Stimulated activated CD4-positive, alpha-beta T cell treated with anti-CD3 and anti-CD28 coated beads, Interleukin-4, amount 100 ng/mL, for 48 hours (primary cell): Measurements from ENCODE around the gene RGPD8.
"Not testable (repeated sequence)": the region's sequence is repeated elsewhere in the genome, so short reads cannot be mapped to it uniquely, and the experiment has no call there.

Source experiments
- DNase-seq, 2 donors: peaks; one replicate each; pipeline ENCODE4 v3.0.0-alpha.2; 2020; ENCODE audit warnings: low read depth in 2 of 2

Gene RGPD8

DNA sequence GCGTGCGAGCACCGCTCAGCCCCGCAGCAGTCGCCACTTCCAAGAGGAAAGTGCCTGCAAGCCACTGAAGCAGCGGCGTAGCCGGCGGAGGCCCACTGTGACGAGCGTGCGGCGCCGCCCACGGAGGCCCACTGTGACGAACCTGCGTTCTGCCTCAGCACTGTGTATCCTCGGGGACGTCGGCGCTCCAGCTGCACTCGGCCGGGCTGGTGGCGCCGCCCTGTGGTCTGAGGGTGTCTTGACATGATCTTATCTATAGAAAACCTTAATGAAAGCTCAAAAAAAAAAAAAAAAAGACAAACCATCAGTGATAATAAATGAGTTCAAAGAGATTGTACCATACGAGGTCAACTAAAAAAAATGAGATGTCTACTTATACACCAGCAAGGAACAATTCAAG, at the start of gene RGPD8:
Gene RGPD8, minus strand, starts transcription at position 166 of the 400 bp plus-strand sequence. CDS start 192 bp downstream, outside the sequence.
- peak; percentile 77 to 78 for DNase-seq

DNA sequence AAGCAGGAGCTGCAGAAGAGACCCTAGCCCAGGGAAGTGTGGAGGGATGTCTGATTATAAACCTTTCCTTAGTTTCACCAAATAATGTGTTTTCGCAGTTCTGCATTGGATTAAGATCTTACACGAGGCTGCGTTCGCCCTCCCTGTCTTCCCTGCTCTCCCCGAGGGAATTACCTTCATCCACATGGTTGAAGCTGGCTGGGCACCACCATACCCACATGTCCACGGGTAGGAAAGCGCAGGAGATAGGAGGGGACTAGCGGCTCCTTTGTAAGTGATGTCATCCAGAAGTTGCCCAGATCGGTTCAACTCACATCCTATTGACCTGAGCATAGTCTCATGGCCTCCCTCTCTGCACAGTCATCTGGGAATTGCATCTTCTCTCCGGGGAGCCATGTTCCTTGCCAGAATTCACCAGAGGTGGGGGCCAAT, 49.6 kb upstream of the RGPD8 start:
- no peak for DNase-seq

DNA sequence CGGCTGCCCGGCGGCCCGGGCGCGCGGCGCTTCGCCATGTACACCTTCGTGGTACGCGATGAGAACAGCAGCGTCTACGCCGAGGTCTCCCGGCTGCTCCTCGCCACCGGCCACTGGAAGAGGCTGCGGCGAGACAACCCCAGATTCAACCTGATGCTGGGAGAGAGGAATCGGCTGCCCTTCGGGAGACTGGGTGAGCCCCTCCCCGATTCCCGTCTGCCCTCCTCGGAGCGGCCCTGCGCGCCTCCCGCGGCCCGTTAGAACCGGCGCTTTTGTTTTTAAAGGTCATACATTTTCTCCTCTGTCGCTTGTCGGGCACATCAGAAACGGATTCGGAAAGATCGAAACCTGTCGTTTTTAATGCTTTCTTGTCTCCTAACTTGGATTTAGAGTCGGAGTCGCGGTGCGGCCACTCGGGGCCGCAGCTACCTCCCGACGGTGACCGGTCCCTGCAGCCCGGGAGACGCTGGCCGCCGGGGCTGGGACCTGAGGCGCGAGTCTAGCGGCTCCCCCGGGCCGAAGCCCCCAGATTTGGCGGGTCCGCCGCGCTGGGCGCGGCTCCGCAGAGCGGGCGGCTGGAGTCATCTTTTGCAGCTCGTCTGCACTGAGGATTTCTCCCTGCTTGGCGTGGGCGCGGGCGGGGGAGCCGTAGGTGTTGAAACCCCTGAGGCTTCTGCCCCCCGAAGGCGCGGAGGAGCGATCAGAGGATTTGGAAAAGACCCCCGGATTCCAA, 49.0 kb upstream of the RGPD8 start:
- peak in 1 of 2 donors; percentile 24 for DNase-seq

GRCh38 chr2:112481528-112482233, 48.2 kb upstream of the RGPD8 start, which contains the start of gene TTL:
TSS of gene TTL (plus strand) at chr2:112482156. CDS start at chr2:112482345, 189 bp downstream.
- DNase-seq, result peak; percentile 61 to 71

DNA sequence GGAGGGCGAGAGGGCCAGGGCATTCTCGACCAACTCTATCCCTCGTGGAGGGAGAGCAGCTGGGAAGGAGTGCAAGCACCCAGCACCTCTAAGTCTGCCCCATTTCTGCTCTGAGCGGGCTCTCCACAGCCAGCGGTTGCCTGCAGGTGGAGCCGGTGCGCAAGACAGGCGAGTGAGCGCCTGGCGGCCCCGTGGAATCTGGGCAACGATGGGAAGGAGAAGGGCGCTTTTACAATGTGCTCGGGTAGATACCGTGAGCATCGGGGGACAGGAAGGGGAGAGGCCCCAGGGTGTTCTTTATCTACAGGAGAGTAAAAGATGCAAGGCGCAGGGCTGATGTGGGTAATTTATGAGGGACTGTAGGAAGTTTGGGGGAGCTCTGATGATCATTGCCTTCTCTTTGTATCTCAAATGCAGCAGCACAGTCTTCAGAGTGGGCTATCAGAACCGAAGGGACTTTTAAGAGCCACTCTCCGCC, 47.6 kb upstream of the RGPD8 start:
- peak; percentile 75 to 83 for DNase-seq

GRCh38 chr2:112480530-112481049, 47.1 kb upstream of the RGPD8 start:
- DNase-seq, result peak in 1 of 2 donors; percentile 6

GRCh38 chr2:112476434-112476833, 43.0 kb upstream of the RGPD8 start:
- no peak for DNase-seq

DNA sequence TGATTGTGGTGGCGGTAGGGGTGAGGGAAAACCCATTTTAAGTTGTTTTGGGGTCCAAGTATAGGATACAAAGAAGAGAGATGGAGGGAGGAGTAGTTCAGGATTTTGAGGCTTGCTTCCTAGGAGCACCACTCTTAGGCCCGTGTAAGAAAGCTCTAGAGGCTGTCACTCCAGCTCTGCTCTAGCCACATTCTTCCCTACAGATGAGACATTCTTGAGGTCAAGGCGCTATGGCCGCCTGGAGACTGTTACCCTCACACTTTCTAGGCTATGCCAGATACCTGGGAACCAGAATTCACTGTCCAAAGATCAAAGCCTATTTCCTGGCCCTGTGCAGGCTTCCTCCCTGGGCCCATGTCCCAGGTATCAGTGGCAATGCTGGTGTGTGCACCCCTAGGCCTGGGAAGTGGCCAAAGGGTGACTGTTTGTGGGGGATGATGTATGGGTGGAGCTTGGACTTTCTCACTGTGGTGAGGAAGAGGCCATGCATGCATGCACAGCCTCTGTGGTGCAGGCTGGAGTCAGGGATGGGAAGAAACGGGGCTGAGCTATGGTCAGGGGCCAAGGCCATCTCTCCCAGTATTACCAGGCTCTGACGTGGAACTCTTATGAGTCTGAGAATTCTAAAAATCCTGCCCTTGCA, 41.5 kb upstream of the RGPD8 start:
- no peak for DNase-seq

DNA sequence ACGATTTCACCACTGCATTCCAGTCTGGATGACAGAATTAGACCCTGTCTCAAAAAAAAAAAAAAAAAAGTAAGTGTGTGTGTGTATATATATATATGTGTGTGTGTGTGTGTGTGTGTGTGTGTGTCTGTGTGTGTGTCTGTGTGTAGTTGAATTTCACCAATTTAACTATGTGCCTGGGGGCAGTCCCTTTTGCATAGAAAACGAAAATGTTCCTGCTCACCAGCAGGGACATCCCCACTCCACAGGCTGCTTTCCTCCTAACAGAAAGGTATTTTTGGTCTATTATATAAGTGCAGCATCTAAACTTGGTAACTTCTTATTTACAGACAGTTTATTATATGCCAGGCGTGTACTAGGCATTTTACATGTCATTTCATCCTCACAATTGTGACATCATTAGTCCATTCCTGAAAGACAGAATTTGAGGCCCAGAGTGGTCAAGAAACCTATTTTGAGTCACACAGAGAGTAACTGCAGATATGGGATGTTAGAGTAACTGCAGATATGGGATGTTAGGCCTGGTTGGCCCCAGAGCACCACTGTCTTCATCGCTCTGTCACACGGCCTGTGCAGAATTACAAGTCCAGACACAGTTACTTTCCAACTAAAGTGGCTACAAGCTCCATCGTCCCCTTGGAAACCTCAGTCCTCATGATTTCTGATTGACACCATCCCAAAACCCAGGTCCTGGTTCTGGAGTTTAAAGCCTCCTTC, 39.3 kb upstream of the RGPD8 start:
- no peak for DNase-seq

- no peak for DNase-seq
Observed at GRCh38 chr2:112465382-112465781, 31.9 kb upstream of the RGPD8 start.

- DNase-seq, result no peak
Observed at GRCh38 chr2:112463256-112463655, 29.8 kb upstream of the RGPD8 start.

- DNase-seq, result no peak
Observed at GRCh38 chr2:112462178-112462577, 28.7 kb upstream of the RGPD8 start.

DNA sequence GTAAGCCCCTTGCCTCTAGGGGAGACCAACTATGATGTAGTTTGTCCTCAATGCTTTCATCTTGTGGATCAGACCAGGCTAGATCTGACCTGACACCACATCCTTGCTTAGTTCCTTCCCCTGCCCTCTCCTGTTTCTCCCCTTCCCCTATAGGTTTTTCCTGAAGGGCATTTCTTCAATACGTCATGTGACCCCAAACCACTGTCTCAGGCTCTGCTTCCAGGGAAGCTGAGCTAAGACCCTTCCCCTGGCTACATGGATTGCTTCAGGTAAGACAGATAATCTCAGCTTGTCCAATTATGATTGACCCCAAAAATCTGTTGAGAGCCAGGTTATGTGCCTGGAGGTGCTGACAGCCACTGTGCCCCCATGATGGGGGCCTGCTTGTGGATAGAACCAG, 25.9 kb upstream of the RGPD8 start:
- no peak for DNase-seq

DNA sequence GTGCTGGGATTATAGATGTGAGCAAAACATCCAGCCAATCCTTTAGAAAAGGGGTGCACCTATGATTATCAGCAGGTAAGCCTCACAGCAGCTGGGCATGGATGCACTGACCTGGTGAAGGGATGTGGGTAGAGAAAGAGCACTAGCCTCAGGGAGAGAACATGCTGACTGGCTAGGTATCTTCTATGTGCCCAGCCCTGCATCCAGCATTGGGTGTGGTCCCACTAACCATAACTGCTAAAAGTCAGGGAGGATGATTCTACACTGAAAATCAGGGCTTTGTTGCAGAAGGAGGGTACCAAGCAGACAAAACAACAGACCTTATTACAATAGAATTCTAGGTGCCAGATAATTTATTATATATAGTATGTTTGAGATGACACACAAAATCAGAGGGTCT, 21.1 kb upstream of the RGPD8 start:
- DNase-seq, result no peak

- DNase-seq, result no peak
Observed at GRCh38 chr2:112451317-112451716, 17.9 kb upstream of the RGPD8 start.

DNA sequence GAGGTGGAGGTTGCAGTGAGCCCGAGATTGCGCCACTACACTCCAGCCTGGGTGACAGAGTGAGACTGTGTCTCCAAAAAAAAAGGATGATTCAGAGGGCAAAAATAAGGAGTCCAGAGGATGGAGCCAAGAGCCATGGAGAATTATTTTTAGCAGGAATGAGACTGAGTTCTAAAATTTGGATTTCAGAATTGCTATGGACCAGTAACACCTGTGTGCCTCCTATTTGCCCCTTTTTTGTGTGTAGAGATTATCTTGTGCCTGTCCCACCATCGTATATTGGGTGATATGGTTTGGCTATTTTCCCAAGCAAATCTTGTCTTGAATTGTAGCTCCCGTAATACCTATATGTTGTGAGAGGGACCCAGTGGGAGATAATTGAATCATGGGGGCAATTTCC, 16.4 kb upstream of the RGPD8 start:
- DNase-seq, result no peak

DNA sequence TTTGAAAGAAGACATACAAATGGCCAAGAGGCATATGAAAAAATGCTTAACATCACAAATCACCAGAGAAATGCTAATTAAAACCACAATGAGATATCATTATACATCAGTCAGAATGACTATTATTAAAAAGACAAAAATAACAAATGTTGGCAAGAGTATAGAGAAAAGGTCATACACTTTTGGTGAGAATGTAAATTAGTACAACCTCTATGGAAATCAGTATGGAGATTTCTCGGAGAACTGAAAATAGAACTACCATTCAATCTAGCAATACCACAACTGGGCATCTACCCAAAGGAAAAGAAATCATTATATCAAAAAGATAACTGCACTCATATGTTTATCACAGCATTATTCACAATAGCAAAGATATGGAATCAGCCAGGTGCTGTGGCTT, 10.8 kb upstream of the RGPD8 start:
- not testable (repeated sequence) for DNase-seq

DNA sequence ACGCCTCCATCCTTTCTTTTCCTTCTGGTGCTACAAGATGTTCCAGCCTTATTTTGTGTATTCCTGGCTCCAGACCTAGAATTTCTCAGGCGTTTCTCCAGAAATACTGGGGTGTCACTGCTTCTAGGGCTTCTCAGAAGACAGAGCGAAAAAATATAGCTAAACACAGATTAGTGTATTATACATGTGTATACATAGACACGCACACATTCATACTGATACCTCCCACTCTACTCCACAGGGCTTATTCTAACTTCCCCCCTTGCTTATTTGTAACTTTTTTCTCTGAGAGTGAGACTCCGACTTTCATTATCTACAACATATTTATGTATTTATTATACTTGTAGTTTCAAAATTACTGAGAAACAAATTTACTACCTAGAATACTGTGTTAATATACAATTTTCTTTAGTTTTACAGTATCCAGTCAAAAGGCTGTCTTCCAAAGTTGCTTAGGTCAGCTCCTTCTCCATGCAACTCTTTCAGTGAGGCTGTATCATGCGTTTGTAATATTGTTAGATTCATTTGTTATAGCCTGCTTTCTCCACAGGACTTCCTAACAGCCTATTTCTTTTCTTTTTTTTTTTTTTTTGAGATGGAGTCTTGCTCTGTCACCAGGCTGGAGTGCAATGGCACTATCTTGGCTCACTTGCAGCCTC, 5.3 kb upstream of the RGPD8 start:
- DNase-seq, result not testable (repeated sequence)

GRCh38 chr2:112437405-112437831, 4.0 kb upstream of the RGPD8 start:
- not testable (repeated sequence) for DNase-seq

DNA sequence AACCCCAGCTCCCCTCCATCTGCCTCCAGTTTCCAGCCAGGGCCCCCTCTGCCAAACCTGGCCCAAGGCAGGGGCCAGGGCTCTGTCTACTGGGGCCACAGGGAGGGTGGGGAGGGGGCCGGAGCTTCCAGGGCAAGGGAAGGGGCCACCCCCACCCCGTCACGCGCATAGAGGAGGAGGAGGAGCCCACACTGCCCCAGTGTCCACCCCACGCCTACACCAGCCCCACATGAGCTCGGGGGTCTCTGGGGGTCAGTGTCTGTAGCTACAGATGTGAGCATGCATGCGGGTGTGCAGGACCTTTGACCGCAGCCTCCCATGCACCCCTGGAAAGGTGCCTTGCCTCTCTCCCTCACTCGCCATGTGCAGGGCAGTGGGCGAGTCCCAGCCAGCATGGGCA, 3.5 kb upstream of the RGPD8 start:
- not testable (repeated sequence) for DNase-seq
